GM13977 (cell line): Measurements from ENCODE around the gene NOTCH2.

Source experiments
- DNase-seq: peaks from one replicate; pipeline ENCODE4 v3.0.0; 2012; ENCODE audit warnings: low spot score
- CTCF ChIP-seq: IDR thresholded peaks from 2 replicates; pipeline ENCODE4 v1.5.1; 2012; ENCODE audit warnings: mild to moderate bottlenecking, control low read depth; ENCODE audit not compliant: insufficient read depth; ENCODE audit errors: extremely low read depth, missing control alignments
- in situ Hi-C: fragments of 300-500 bp; cut with MboI; formaldehyde crosslinking; loops from one replicate; pipeline ENCODE4 v1.12.0; 2022; ENCODE audit warnings: low sequenced_read_pairs, low pct_unique_long_range_greater_than_20kb, mixed read lengths, inconsistent platforms; ENCODE audit not compliant: unreplicated experiment

The NOTCH2 gene

GRCh38 chr1:119920104-119920968 lies 149.1 kb downstream of the NOTCH2 start:
- in situ Hi-C loops = no loop called here
- DNase-seq = no peak
- TF ChIP-seq CTCF = no peak

GRCh38 chr1:119919241-119919640 lies 150.2 kb downstream of the NOTCH2 start:
- DNase-seq = no peak
- in situ Hi-C loops = no loop called here
- TF ChIP-seq CTCF = no peak

- in situ Hi-C loops = no loop called here
- no peak for DNase-seq
- no peak for TF ChIP-seq CTCF
These were observed 151.2 kb downstream of the NOTCH2 start for GRCh38 chr1:119918301-119918700.

GRCh38 chr1:119917304-119918055 lies 152.0 kb downstream of the NOTCH2 start:
- no peak for DNase-seq
- no peak for TF ChIP-seq CTCF
- in situ Hi-C loops = no loop called here

GRCh38 chr1:119915517-119915916 lies 153.9 kb downstream of the NOTCH2 start:
- no peak for TF ChIP-seq CTCF
- no peak for DNase-seq
- in situ Hi-C loops = no loop called here

GRCh38 chr1:119914071-119914470 lies 155.4 kb downstream of the NOTCH2 start:
- no peak for DNase-seq
- TF ChIP-seq CTCF = no peak
- in situ Hi-C loops = no loop called here
